ENCODE data around the gene FAM107B.
"Not testable (repeated sequence)": the region's sequence is repeated elsewhere in the genome, so short reads cannot be mapped to it uniquely, and the experiment has no call there.

The FAM107B gene

GRCh38 chr10:14731875-14732512 is 42.7 kb downstream of the FAM107B start:
- no peak for DNase-seq

DNA sequence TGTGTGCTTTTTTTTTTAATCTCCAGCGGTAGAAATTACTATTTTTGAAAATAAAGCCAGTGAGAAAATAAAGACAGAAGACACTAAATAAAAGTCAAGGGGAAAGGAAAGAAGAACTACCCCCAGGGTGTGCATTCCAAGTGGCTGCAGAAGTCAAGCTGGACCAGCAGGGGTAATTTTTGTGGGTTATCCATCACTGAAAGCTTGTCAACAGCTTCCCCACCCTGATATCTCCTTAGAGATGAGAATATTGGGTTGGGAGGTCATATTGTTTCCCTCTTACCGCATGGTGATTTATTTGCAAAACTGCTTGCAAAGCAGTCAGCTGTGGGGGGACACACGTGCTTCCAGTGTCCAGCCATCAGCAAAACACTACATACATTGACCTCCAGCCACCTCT is 46.4 kb downstream of the FAM107B start:
- DNase-seq, result no peak

- no peak for DNase-seq
Measured at GRCh38 chr10:14727924-14728323, 46.8 kb downstream of the FAM107B start.

- no peak for DNase-seq
Measured at GRCh38 chr10:14727465-14727864, 47.2 kb downstream of the FAM107B start.

GRCh38 chr10:14724931-14725330 is 49.8 kb downstream of the FAM107B start:
- no peak for DNase-seq

DNA sequence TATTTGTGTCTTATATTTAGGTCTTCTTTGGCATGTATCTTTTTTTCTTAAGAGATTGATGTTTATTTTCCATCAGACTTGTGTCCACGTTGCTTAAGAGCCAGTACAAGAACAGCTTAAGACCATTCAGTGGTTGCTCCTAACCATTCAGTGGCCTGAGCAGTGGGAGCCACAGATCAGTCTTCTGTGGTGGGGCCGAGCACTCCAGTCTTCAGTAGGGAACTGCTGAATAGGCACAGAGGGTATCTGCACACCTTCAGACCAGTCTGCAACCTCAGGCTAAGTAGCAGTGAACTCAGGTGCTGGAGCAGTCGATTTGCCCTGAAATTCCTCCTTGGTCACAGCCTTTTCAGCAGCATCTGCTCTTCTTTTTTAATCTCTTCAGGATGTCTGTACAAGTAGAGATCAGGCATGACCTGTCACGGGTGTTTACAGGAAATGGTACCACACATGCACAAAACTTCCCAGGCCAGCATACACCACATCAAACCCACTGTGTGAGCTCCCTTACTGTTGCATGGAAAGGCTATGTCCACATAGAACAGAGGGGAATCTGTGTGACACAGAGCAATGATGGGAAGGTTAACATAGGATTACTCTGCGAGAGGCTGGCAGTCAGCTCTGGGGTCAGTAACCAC is 51.5 kb downstream of the FAM107B start:
- DNase-seq, result no peak

GRCh38 chr10:14717552-14717951 is 57.1 kb downstream of the FAM107B start:
- no peak for DNase-seq

GRCh38 chr10:14712991-14713424 is 61.7 kb downstream of the FAM107B start:
- DNase-seq, result no peak

DNA sequence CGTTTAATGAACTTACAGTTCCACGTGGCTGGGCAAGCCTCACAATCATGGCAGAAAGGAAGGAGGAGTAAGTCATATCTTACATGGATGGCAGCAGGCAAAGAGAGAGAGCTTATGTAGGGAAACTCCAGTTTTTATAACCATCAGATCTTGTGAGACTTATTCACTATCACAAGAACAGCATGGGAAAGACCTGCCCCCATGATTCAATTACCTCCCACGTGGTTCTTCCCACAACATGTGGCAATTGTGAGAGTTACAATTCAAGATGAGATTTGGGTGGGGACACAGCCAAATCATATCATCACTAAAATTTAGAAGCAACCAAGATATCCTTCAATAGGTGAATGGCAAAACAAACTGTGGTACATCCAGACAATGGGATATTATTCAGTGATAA is 65.4 kb downstream of the FAM107B start:
- DNase-seq, result not testable (repeated sequence)

- DNase-seq, result no peak
Measured at GRCh38 chr10:14707481-14707880, 67.2 kb downstream of the FAM107B start.

- no peak for DNase-seq
Measured at GRCh38 chr10:14705548-14706230, 69.0 kb downstream of the FAM107B start.

- DNase-seq, result no peak
Measured at GRCh38 chr10:14703631-14704001, 71.1 kb downstream of the FAM107B start.

GRCh38 chr10:14701466-14701865 is 73.2 kb downstream of the FAM107B start:
- DNase-seq, result no peak

DNA sequence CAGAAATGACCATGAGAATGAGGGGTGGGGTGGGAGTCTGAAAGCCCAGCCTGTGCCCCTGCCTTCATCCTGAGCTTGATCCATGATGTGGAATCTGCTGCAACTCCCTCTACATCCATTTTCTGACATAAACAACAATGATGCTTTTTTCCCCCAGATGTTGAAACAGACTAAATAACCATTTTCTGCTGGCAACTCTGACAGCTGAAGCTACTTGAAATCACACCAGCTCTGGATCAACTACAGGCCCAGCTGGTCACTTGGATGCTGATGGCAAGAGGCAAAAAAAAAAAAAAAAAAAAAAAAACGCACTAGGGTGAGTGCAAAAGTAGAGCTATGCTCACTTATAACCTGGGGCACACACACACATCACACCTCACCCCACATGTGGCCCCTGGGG is 74.2 kb downstream of the FAM107B start:
- no peak for DNase-seq

GRCh38 chr10:14699482-14699881 is 75.2 kb downstream of the FAM107B start:
- DNase-seq, result no peak

DNA sequence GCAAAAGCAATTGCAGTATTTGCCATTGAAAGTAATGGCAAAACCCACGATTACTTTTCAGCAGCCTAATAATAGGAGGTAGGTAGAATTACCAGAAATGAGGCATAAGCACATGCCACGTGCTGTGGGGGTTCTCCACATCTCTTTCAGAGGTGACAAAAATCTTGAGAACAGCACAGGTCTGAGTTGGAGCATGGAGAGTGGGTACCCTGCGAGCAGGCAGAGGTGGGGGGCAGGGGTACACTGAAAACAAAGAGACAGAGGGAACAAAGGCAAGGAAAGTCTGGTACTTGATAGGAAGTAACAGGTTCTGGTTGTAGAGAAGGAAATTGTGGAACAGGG is 75.9 kb downstream of the FAM107B start:
- no peak for DNase-seq

- no peak for DNase-seq
Measured at GRCh38 chr10:14698111-14698828, 76.4 kb downstream of the FAM107B start.

GRCh38 chr10:14697281-14697680 is 77.4 kb downstream of the FAM107B start:
- no peak for DNase-seq

GRCh38 chr10:14696821-14697220 is 77.9 kb downstream of the FAM107B start:
- DNase-seq, result no peak

- DNase-seq, result no peak
Measured at GRCh38 chr10:14695847-14696480, 78.7 kb downstream of the FAM107B start.

GRCh38 chr10:14693891-14694290 is 80.8 kb downstream of the FAM107B start:
- DNase-seq, result no peak

GRCh38 chr10:14692344-14693076 is 82.2 kb downstream of the FAM107B start:
- DNase-seq, result no peak

DNA sequence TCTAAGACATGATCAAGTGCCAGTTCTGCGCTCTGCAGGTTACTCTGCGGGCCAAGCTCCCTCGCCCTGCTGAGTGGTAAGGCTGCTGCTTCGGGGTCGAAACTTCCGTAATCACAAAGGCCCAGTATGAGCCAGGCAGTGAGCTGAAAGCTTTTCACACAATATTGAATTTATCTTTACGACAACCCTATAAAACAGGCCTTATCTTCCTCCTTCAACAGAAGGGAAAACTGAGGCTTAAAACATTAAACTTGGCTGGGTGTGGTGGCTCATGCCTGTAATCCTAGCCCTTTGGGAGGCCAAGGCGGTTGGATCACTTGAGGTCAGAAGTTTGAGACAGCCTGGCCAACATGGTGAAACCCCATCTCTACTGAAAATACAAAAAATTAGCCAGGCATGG is 83.3 kb downstream of the FAM107B start:
- DNase-seq, result no peak
